ENCODE measurements around the gene KLK1. TPM values are rescaled to one million over a fixed set of nuclear protein-coding genes. Genes with fewer than 3 reads are reported as not detected.

KLK1 gene
- polyA plus RNA-seq, 3 donors = 0.66 to 0.72 TPM; not detected in 1

DNA sequence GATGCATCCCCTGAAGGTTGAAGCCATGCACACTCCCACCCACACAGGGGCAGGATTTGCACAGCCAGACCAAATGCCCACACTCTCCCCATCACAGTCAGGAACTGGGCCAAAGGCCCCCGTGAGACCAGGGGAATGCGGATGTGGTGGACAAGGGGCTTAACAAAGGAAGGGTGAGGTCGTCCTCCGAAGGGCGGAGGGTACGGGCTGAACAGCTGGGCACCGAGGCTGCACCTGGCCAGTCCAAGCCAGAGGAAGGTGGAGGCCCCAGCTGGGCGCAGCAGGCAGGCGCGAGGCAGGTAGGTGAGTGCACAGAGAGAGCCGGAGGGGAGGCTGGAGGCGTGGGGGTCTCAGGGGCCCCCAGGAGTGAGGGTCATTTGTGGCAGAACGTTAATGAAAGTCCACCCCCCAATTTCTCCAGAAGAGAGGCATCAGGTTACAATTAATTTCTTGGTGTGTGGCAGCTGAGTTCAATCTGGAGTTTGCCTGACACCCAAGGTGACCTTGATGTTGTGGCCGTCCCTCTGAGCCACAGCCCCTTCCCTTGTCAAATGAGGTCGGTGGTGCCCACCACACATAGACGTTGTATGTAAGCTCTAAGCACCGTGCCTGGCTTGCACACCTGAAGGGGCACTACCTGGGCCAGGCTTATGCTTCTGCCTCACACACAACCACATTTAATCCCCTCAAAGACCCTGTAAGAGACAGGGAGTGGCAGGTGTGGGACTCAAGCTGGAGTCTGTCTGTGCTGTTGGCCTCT lies 6.9 kb upstream of the KLK1 start:
- no peak for TF ChIP-seq CTCF (IDR thresholded peaks at IDR 0.05)
- Mint-ChIP-seq H3K4me1 (peaks cover 3% of the 10 kb centered on the region), H3K27ac (no peak overlapping the region), H3K27me3 (ENCODE audit: low read depth in 3 of 3) (peaks cover 28 to 48% (median 34%) of the 10 kb centered on the region in 3 donors), H3K9me3 (peaks cover 0 to 7% (median 2%) of the 10 kb centered on the region in 7 donors), H3K4me3 (no peak overlapping the region), H3K36me3 (no peaks in the 10 kb centered on the region)
- Histone ChIP-seq H3K27me3 (ENCODE audit: control insufficient read depth in 2 of 2, insufficient read depth in 2 of 2, low read length in 2 of 2) (peaks cover 9 to 16% of the 10 kb centered on the region in 2 donors), H3K27ac (ENCODE audit: low read depth in 1 of 2, low read length in 2 of 2) (no peak overlapping the region), H3K4me2 (replicated peaks; ENCODE audit: extremely low read depth, low read length, poor library complexity, severe bottlenecking) (no peak overlapping the region), H3K9me3 (replicated peaks in 1 of 2; ENCODE audit: control insufficient read depth in 1 of 2, insufficient read depth in 1 of 2, low read length in 2 of 2) (no peaks in the 10 kb centered on the region), H2AFZ (ENCODE audit: insufficient read depth, low read depth, low read length, poor library complexity, severe bottlenecking) (no peak overlapping the region), H3K4me3 (replicated peaks in 1 of 3; ENCODE audit: low read depth in 2 of 3, low read length in 3 of 3) (no peak overlapping the region), H3K79me2 (ENCODE audit: insufficient read depth, low read length) (no peaks in the 10 kb centered on the region), H3K4me1 (ENCODE audit: control insufficient read depth in 1 of 2, insufficient read depth in 2 of 2, low read length in 2 of 2) (peaks cover 2% of the 10 kb centered on the region in 2 donors), H4K20me1 (ENCODE audit: insufficient read depth, low read length) (no peaks in the 10 kb centered on the region), H3K36me3 (replicated peaks in 1 of 2; ENCODE audit: control insufficient read depth in 1 of 2, insufficient read depth in 2 of 2, low read length in 2 of 2) (no peaks in the 10 kb centered on the region), H3K9ac (ENCODE audit: insufficient read depth, low read length, poor library complexity, severe bottlenecking) (no peak overlapping the region)
- intact Hi-C loops (cut with micrococcal nuclease) = no loop called here
- no peak for DNase-seq
- WGBS (ENCODE audit: insufficient coverage) = 63% methylated on average over 10 of the region's 17 CpGs

GRCh38 chr19:50829801-50830200 lies 6.2 kb upstream of the KLK1 start:
- H3K27me3 ChIP-seq (ENCODE audit: control insufficient read depth in 2 of 2, insufficient read depth in 2 of 2, low read length in 2 of 2) = peaks cover 2 to 10% of the 10 kb centered on the region in 2 donors
- Mint-ChIP-seq H3K4me3 (no peak overlapping the region), H3K27ac (no peak overlapping the region), H3K9me3 (peaks cover 0 to 7% (median 2%) of the 10 kb centered on the region in 7 donors), H3K36me3 (no peaks in the 10 kb centered on the region), H3K27me3 (ENCODE audit: low read depth in 3 of 3) (peaks cover 22 to 43% (median 29%) of the 10 kb centered on the region in 3 donors), H3K4me1 (no peaks in the 10 kb centered on the region)
- H3K4me1 ChIP-seq (ENCODE audit: control insufficient read depth in 1 of 2, insufficient read depth in 2 of 2, low read length in 2 of 2) = no peaks in the 10 kb centered on the region
- no peak overlapping the region for H2AFZ ChIP-seq (ENCODE audit: insufficient read depth, low read depth, low read length, poor library complexity, severe bottlenecking)
- H3K4me3 ChIP-seq (replicated peaks in 1 of 3; ENCODE audit: low read depth in 2 of 3, low read length in 3 of 3) = no peak overlapping the region
- DNase-seq = no peak
- TF ChIP-seq CTCF (IDR thresholded peaks at IDR 0.05) = no peak
- intact Hi-C loops (cut with micrococcal nuclease) = no loop called here
- H3K9me3 ChIP-seq (replicated peaks in 1 of 2; ENCODE audit: control insufficient read depth in 1 of 2, insufficient read depth in 1 of 2, low read length in 2 of 2) = no peaks in the 10 kb centered on the region
- H3K79me2 ChIP-seq (ENCODE audit: insufficient read depth, low read length) = no peaks in the 10 kb centered on the region
- H3K9ac ChIP-seq (ENCODE audit: insufficient read depth, low read length, poor library complexity, severe bottlenecking) = no peak overlapping the region
- H3K36me3 ChIP-seq (replicated peaks in 1 of 2; ENCODE audit: control insufficient read depth in 1 of 2, insufficient read depth in 2 of 2, low read length in 2 of 2) = no peaks in the 10 kb centered on the region
- no peak overlapping the region for H3K4me2 ChIP-seq (replicated peaks; ENCODE audit: extremely low read depth, low read length, poor library complexity, severe bottlenecking)
- 72% methylated on average over 3 of the region's 5 CpGs for WGBS (ENCODE audit: insufficient coverage)
- no peak overlapping the region for H3K27ac ChIP-seq (ENCODE audit: low read depth in 1 of 2, low read length in 2 of 2)
- H4K20me1 ChIP-seq (ENCODE audit: insufficient read depth, low read length) = no peaks in the 10 kb centered on the region
